Fibroblast of the aortic adventitia (primary cell): Measurements from ENCODE around the gene STK38. TPM values are rescaled to one million over a fixed set of nuclear protein-coding genes. Genes with fewer than 3 reads are reported as not detected.
A peak's percentile ranks its signal among the peaks of the same experiment; 100 is the strongest.

Experiments used
- DNase-seq: peaks from one replicate; pipeline ENCODE4 v3.0.0-alpha.2; 2010; ENCODE audit warnings: low read depth
- H3K4me3 ChIP-seq: 2 replicates; pipeline ENCODE4 v1.5.1; 2011; ENCODE audit warnings: low read depth, mild to moderate bottlenecking, control low read depth, low read length, moderate library complexity
- total RNA-seq: library from RNA; depleted of rRNA; stranded (reverse); fragments of >200 nt; gene quantifications from 2 replicates; pipeline ENCODE4 v1.2.3, GENCODE V29; 2012; ENCODE audit warnings: low replicate concordance
- TF ChIP-seq, protein P1 (sequence below): IDR thresholded peaks from 2 replicates; pipeline ENCODE4 v1.5.1; 2011; ENCODE audit warnings: mild to moderate bottlenecking, low read length, control low read depth, inconsistent platforms; ENCODE audit not compliant: insufficient read depth

The STK38 gene
- total RNA-seq, 1 donor: 34.3 TPM

GRCh38 chr6:36550473-36551000, 3.3 kb upstream of the STK38 start:
- TF ChIP-seq, protein P1, sequence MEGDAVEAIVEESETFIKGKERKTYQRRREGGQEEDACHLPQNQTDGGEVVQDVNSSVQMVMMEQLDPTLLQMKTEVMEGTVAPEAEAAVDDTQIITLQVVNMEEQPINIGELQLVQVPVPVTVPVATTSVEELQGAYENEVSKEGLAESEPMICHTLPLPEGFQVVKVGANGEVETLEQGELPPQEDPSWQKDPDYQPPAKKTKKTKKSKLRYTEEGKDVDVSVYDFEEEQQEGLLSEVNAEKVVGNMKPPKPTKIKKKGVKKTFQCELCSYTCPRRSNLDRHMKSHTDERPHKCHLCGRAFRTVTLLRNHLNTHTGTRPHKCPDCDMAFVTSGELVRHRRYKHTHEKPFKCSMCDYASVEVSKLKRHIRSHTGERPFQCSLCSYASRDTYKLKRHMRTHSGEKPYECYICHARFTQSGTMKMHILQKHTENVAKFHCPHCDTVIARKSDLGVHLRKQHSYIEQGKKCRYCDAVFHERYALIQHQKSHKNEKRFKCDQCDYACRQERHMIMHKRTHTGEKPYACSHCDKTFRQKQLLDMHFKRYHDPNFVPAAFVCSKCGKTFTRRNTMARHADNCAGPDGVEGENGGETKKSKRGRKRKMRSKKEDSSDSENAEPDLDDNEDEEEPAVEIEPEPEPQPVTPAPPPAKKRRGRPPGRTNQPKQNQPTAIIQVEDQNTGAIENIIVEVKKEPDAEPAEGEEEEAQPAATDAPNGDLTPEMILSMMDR: no peak
- no peak for DNase-seq
- no peak overlapping the region for H3K4me3 ChIP-seq

DNA sequence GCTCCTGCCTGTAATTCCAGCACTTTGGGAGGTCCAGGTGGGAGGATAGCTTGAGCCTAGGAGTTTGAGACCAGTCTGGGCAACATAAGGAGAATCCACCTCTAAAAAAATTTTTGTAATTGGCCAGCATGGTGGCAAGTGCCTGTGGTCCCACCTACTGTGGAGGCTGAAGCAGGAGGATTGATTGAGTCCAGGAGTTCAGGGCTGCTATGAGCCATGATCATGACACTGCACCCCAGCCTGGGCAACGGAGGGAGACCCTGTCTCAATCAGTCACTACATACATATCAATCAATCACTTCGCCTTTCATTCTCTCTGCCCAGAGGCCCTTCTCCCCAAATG, 1.1 kb upstream of the STK38 start:
- no peak for DNase-seq
- H3K4me3 ChIP-seq: no peak overlapping the region
- TF ChIP-seq, protein P1: no peak

- no peak for DNase-seq
- peak overlapping the region; percentile 22 for H3K4me3 ChIP-seq
- TF ChIP-seq, protein P1: no peak
Measured at GRCh38 chr6:36547646-36548400, 544 bp upstream of the STK38 start.

GRCh38 chr6:36546308-36546919, 865 bp downstream of the STK38 start:
- TF ChIP-seq, protein P1: no peak
- H3K4me3 ChIP-seq: peak overlapping the region; percentile 97
- peak; percentile 44 for DNase-seq

DNA sequence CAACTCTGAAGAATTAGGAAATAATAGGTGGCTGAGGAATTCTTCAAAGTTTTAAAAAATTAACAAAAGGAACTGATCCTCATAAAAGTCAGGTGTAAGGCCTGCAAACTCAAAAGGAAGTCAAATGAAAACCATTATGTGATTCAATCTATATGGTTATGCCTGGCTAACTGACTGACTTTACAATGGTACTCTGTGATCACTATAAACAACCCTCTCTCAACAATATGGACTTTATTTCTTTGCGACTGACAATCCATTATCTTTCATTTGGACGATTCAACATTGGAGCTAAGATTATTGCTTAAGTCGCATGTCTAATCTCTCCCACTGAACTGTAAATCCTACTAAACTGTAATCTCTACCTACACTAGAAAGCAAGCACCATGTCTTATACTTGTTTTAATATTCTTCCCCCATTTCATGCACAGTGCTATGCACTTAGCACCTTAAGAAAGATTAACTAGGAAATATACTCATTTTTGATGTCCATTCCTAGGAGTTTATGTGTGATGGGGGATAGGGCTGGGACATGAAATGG, 1.4 kb downstream of the STK38 start:
- H3K4me3 ChIP-seq: peak overlapping the region; percentile 97
- TF ChIP-seq, protein P1: no peak
- peak; percentile 10 for DNase-seq

GRCh38 chr6:36544228-36544627, 3.1 kb downstream of the STK38 start:
- H3K4me3 ChIP-seq: peak overlapping the region; percentile 37
- peak; percentile 68 for DNase-seq
- TF ChIP-seq, protein P1: no peak
